ENCODE measurements around the gene ALDH3A1.

DNA sequence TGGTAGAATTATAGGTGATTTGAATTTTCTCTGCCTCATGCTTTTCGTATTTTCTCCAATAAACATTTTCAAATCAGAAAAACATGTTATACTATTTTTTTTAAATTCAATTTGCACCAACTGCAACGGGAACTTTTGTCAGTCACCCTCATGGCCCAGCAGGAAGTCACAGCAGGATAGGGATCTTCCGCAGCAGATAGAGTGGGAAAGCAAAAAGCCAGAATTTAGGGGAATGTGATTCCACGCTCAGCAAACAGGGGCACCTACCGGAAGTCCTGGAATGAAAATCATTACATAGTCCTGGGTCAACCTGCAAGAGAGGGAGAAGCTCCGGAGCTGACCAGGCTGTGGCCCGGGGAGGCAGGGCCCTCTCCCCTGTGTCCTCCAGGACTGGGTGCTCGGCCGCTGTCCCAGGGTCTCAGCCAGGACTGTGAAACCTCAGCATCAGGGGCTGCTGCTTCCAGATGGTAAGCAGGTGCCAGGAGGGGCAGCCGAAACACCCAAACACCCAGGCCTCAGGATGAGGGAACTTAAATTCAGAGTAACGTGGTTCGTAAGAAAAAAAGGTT lies 35.6 kb downstream of the ALDH3A1 start:
- TF ChIP-seq SMC3 (IDR thresholded peaks at IDR 0.05; ENCODE audit: low read depth, low read length) = no peak
- TF ChIP-seq, protein P1, sequence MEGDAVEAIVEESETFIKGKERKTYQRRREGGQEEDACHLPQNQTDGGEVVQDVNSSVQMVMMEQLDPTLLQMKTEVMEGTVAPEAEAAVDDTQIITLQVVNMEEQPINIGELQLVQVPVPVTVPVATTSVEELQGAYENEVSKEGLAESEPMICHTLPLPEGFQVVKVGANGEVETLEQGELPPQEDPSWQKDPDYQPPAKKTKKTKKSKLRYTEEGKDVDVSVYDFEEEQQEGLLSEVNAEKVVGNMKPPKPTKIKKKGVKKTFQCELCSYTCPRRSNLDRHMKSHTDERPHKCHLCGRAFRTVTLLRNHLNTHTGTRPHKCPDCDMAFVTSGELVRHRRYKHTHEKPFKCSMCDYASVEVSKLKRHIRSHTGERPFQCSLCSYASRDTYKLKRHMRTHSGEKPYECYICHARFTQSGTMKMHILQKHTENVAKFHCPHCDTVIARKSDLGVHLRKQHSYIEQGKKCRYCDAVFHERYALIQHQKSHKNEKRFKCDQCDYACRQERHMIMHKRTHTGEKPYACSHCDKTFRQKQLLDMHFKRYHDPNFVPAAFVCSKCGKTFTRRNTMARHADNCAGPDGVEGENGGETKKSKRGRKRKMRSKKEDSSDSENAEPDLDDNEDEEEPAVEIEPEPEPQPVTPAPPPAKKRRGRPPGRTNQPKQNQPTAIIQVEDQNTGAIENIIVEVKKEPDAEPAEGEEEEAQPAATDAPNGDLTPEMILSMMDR (conservative IDR thresholded peaks at IDR 0.05; ENCODE audit: low read depth, low read length) = no peak
- no peak for TF ChIP-seq POLR2A (IDR thresholded peaks at IDR 0.05; ENCODE audit: low read depth, low read length)
- TF ChIP-seq FOS (IDR thresholded peaks at IDR 0.05; ENCODE audit: low read depth, low read length) = no peak
- no peak for TF ChIP-seq RCOR1 (IDR thresholded peaks at IDR 0.05; ENCODE audit: insufficient replicate concordance, low read length)
- TF ChIP-seq, protein P2, sequence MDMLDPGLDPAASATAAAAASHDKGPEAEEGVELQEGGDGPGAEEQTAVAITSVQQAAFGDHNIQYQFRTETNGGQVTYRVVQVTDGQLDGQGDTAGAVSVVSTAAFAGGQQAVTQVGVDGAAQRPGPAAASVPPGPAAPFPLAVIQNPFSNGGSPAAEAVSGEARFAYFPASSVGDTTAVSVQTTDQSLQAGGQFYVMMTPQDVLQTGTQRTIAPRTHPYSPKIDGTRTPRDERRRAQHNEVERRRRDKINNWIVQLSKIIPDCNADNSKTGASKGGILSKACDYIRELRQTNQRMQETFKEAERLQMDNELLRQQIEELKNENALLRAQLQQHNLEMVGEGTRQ (IDR thresholded peaks at IDR 0.05; ENCODE audit: low read depth, low read length) = no peak
- TF ChIP-seq MXI1 (IDR thresholded peaks at IDR 0.05; ENCODE audit: borderline replicate concordance, low read depth, low read length) = no peak
- no peak for TF ChIP-seq RAD21 (IDR thresholded peaks at IDR 0.05; ENCODE audit: low read length)
- TF ChIP-seq MAZ (IDR thresholded peaks at IDR 0.05; ENCODE audit: borderline replicate concordance, low read depth, low read length) = no peak
- no peak for TF ChIP-seq BHLHE40 (IDR thresholded peaks at IDR 0.05; ENCODE audit: low read depth, low read length)
- no peak for TF ChIP-seq MAFK (IDR thresholded peaks at IDR 0.05; ENCODE audit: low read depth, low read length)
- TF ChIP-seq NFE2L2 (IDR thresholded peaks at IDR 0.05; ENCODE audit: low read depth, low read length) = no peak
